Measurements from ENCODE around the gene CEP78.
A peak's percentile ranks its signal among the peaks of the same experiment; 100 is the strongest.
"Not testable (repeated sequence)": the region's sequence is repeated elsewhere in the genome, so short reads cannot be mapped to it uniquely, and the experiment has no call there.

CEP78 gene

DNA sequence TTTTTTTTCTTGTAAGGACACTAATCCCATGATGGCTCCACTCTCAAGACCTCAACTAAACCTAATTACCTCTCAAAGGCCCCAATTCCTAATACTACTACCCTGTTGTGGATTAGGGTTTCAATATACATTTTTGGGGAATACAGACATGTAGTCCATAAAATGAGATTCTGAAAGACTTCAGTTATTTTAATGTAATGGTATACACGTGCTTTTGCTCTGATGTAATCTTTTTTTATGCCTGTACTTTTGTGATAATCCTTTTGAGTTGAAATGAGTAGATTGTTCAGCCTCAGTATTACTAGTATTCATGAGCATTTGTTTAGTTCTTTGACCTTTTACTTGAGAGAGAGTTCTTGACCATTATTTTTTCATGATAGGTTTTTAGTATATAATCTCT, 9.5 kb downstream of the CEP78 start:
- peak; percentile 5 to 11 for DNase-seq
- TF ChIP-seq POLR2A (IDR thresholded peaks at IDR 0.05; ENCODE audit: low read length) (no peak), GATA1 (IDR thresholded peaks at IDR 0.05; ENCODE audit: low read depth, low read length) (no peak)

DNA sequence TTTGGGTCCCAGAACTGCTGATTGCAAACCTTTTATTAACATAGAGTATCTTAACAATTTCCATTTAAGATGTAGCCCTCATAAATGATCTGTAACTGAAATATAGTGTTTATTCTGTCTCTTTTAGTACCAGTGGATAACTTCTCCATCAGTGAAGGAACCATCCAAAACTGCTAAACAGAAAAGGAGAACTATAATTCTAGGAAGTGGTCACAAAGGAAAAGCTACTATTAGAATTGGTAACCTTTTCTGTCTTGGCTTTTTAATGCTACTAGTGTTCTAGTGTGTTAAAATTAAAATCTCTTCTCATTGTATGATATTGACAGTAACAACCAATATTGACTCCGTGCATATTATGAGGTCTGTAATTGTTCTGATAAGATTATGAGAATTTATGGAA, 12.8 kb downstream of the CEP78 start:
- no peak for DNase-seq
- no peak for TF ChIP-seq POLR2A (IDR thresholded peaks at IDR 0.05; ENCODE audit: low read length)
- no peak for TF ChIP-seq GATA1 (IDR thresholded peaks at IDR 0.05; ENCODE audit: low read depth, low read length)

DNA sequence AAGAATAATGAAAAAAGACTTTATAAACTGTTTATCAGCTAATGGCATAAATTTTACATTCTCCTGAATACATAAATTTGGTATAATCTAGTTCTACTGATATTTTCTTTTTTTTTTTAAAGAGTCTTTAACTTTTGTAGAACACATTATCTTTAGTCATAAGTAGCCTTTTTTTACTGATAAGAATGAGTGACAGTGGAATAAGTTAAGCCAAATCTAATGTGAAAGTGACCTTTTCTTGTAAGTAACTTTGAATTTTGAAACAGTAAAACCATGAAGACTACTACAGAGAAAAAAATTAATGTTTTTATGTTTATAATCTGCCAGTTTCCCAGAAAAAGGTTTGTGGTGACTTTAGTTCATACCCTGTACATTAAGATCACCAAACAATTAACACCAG, 13.7 kb downstream of the CEP78 start:
- TF ChIP-seq GATA1 (IDR thresholded peaks at IDR 0.05; ENCODE audit: low read depth, low read length) = no peak

DNA sequence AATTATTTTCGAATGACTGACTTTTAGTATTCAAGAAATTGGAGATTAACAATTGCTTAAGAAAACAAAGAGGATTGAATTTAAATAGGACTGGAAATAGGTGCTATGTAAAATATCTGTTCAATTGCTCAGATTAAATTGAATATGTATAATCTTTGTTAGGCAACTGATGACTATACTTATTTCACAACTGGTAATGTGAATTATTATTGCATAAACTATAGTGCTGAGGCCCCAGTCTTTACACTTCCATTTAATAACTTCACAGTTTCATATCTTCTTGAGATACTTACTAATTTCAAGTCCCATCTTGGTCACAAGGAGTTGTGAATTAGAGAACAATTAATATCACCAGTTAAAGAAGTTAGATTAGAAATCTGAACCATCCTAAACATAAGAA, 16.7 kb downstream of the CEP78 start:
- no peak for DNase-seq
- TF ChIP-seq GATA1 (IDR thresholded peaks at IDR 0.05; ENCODE audit: low read depth, low read length) (no peak), POLR2A (IDR thresholded peaks at IDR 0.05; ENCODE audit: low read length) (no peak)

More for the DNA sequence above, 13.7 kb downstream of the CEP78 start:
- peak; percentile 33 to 63 for DNase-seq

DNA sequence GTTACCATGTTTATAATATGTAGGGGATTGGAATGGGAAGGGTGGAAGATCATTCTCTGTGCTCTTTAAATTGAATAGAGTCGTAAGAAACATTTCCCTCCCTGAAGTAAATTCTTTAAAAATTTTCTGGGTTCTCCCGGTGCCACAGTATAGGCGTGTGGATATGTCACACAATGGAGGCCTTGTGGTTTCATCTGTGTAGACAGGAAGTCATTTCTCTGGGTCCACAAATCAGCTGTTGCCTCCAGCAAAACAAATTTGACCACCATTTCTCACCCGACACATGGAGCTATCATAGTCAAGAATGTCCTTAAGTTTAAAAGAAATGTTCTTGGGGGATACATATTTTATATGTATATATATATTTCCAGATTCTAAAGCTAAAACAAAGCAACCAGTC, 17.4 kb downstream of the CEP78 start:
- DNase-seq = no peak
- no peak for TF ChIP-seq POLR2A (IDR thresholded peaks at IDR 0.05; ENCODE audit: low read length)
- no peak for TF ChIP-seq GATA1 (IDR thresholded peaks at IDR 0.05; ENCODE audit: low read depth, low read length)

DNA sequence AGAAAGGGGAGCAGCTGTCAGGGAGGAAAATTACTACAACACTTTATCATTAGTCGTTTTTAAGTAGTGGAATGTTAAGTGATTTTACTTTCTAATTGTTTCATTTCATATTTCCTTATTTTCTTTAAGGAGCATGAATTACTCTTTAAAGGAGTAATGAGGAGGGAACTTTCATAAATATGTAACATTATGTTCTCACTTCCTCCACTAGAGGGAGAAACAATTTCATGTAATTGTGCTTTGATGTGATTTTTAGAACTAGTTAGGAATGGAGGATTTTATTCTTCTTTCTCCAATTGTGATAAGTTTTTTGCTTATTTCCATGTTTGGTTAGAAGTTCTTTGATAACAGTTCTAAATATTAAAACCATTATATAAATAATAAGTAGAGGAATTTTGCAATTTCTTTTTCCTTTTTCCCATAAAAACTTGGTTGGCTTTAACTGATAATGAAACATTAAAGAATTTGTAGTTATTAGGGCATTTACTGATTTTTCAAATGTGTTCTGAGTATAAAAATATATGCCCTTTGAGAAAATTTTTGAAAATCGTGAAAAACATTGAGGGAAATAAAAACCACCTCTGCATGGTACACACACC, 25.6 kb downstream of the CEP78 start:
- DNase-seq = peak; percentile 30 to 59
- TF ChIP-seq GATA1 (IDR thresholded peaks at IDR 0.05; ENCODE audit: low read depth, low read length) (no peak), POLR2A (IDR thresholded peaks at IDR 0.05; ENCODE audit: low read length) (no peak)

DNA sequence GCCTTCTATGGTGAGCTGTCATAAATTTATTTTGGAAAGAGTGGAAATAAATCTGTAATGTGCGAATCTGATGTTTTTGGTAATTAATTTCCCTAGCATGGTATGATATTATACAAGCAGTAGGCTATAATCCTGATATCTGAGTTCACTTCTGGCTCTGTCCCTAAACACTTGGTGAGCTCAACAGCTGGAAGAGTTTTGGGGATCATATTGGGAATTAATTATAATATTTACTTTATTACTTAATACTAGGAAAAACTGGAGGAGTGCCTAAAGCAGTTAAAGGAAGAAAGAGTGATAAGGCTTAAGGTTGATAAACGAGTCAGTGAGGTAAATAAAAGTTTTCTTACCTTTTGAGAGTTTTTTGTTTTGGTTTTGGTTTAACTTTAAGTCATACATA, 26.8 kb downstream of the CEP78 start:
- no peak for DNase-seq
- TF ChIP-seq POLR2A (IDR thresholded peaks at IDR 0.05; ENCODE audit: low read length) (no peak), GATA1 (IDR thresholded peaks at IDR 0.05; ENCODE audit: low read depth, low read length) (no peak)

DNA sequence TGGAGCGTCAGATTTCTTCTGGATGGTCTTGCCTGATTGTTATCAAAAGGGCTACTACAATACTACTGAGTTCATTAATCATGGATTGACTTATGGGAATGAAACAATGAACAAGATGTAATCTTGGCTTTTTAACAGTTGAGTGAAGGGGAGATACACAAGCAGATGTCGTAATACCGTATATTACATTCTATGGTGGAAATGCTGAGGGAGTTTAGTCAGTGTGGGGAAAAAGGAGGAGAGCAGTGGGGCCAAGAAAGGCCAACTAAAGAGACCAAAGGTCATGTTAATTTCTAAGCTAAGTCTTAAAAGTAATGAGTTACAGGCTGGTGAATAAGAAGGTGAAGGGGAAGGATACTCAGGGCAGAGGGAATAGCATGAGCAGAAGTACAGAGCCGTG, 32.0 kb downstream of the CEP78 start:
- no peak for DNase-seq
- TF ChIP-seq GATA1 (IDR thresholded peaks at IDR 0.05; ENCODE audit: low read depth, low read length) = no peak
- no peak for TF ChIP-seq POLR2A (IDR thresholded peaks at IDR 0.05; ENCODE audit: low read length)

DNA sequence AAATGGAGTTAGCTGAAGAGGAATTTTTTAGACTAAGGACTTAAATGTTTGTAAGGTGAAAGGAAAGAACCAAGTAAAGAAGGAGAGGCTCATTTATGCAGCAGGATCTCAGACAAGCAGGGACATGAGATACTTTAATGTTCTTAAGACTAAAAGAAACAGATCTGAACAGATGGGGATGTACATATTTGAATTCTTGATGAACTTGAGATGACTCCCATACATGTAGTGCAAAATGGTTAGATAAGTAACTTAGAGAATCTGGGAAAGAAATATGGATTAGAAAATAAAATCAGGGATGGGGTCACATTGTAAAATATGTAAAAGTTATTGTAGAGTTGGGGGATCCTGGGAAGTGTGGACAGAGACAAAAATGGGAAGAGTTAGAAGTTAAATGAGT, 33.9 kb downstream of the CEP78 start:
- no peak for TF ChIP-seq POLR2A (IDR thresholded peaks at IDR 0.05; ENCODE audit: low read length)
- no peak for TF ChIP-seq GATA1 (IDR thresholded peaks at IDR 0.05; ENCODE audit: low read depth, low read length)
- DNase-seq = no peak

DNA sequence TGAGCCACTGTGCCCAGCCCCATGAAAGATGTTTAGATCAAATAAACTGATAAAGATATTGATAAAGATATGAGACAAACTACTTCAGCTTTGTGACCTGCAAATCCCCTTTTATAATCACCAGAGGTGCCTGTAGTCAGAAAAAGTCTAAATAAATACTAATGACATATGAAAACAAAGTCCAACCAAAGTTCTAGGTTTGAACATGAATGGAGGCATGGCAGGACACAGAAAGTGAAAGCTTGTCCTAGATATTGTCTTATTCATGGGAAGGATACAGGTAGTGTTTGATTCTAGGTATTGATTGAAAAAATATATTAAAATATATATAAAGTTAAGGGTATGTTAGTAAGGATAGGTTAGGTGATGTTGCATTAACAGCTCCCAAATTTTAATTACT, 36.4 kb downstream of the CEP78 start:
- no peak for DNase-seq
- no peak for TF ChIP-seq POLR2A (IDR thresholded peaks at IDR 0.05; ENCODE audit: low read length)
- TF ChIP-seq GATA1 (IDR thresholded peaks at IDR 0.05; ENCODE audit: low read depth, low read length) = no peak

DNA sequence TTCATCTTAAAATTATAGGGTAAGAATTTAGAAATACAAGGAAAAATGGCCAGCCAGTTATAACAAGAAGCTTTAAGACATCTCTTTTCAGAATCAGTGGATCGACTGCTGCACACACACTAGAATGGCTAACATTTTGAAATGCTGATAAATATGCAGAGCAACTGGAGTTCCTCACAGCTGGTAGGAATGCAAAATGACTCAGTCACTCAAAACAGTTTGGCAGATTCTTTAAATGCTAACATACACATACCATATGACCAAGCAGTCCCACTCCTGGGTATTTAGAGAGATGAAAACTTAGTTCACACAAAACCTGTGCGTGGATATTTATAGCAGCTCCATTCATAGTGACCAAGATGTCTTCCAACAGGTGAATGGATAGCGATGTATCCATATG, 37.9 kb downstream of the CEP78 start:
- TF ChIP-seq GATA1 (IDR thresholded peaks at IDR 0.05; ENCODE audit: low read depth, low read length) (no peak), POLR2A (IDR thresholded peaks at IDR 0.05; ENCODE audit: low read length) (no peak)
- no peak for DNase-seq

DNA sequence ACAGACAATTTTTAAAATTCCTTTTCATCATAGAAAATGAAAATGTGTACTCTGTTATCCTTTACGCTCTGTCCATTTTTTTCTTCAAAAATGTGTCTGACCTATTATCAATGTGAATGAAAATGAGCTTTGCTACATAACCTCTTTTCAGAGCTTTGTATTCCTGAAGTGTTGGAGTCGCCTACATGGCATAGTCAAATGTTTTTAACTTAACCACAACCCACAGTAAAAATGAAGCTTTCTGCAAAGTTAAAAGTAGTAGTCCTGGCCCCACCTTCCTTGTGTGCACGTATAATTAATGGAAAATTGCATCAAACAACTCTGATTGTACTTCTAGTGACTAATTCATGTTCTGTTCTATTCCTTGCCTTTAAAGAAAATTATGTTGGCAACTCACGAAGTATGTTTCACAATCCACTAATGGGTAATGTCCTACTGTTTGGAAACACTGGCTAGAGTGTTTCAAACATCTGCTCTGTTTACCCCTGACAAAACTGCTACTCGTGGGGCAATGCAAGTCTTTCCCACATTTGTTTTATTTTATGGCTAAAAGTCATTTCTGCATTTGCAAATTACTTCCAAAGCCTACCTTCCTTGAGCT, 42.4 kb downstream of the CEP78 start:
- DNase-seq = no peak
- no peak for TF ChIP-seq GATA1 (IDR thresholded peaks at IDR 0.05; ENCODE audit: low read depth, low read length)
- no peak for TF ChIP-seq POLR2A (IDR thresholded peaks at IDR 0.05; ENCODE audit: low read length)

DNA sequence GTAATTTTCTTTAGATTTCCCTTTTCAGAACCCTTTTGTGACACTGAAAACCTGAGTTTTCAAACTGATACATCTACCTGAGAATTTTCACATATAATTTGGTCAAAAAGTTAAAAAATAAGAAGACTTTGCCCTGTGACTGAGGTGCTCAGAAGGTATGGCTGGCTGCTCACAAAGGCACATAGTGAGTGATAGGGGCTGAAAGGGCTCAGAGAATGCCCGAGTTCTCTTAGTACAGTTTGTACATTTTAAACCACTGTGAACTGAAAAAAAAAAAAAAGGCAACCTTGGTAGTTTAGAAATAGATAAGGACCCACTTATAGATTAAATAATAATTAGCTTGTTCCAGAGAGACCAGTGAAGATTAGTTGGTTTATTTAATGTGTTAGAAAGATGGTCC, 42.9 kb downstream of the CEP78 start:
- no peak for DNase-seq
- TF ChIP-seq POLR2A (IDR thresholded peaks at IDR 0.05; ENCODE audit: low read length) (no peak), GATA1 (IDR thresholded peaks at IDR 0.05; ENCODE audit: low read depth, low read length) (no peak)

DNA sequence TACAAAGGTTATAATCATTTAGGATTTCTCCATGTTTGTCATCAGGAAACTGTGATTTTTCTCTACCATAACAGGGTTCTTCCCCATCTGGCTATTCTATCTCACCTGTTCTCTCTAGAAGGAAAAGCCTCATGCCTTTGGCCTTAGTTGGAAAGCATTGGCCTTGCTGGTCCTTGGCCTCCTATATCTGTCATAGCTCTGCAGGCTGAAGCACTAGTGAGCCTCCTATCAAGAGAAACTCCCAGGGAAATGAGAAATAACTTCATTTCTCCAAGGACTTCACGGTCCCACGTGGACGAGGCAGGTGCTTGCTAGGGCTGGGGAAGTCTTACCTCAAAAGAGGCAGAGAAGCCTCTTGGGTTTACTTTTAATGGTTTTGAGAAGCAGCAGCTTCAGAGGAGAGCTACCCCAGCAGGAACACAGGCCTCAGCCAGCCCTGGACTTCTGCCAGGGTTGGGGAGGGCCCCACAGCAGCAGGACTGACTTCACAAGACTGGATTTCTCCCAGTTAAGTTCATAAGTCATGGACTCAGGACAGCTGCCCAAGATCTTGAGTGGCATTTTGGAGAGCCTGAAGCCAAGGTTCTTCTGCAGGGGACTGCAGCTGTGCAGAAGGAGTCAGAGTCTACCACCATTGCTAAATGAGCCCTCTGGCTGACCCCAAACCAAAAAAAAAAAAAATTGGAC, 45.2 kb downstream of the CEP78 start:
- TF ChIP-seq POLR2A (IDR thresholded peaks at IDR 0.05; ENCODE audit: low read length) (no peak), GATA1 (IDR thresholded peaks at IDR 0.05; ENCODE audit: low read depth, low read length) (no peak)
- peak; percentile 20 to 39 for DNase-seq

DNA sequence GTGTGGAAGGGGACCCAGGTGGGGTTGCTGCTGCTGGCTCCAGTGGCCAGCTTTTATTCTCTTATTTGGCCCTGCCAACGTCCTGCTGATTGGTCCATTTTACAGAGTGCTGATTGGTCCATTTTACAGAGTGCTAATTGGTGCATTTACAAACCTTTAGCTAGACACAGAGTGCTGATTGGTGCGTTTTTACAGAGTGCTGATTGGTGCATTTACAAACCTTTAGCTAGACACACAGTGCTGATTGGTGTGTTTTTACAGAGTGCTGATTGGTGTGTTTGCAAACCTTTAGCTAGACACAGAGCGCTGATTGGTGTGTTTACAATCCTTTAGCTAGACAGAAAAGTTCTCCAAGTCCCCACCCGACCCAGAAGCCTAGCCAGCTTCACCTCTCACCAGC, 48.3 kb downstream of the CEP78 start:
- not testable (repeated sequence) for DNase-seq

All from erythroblast (primary cell).